Measurements from ENCODE around the gene TRMT2A.

DNA sequence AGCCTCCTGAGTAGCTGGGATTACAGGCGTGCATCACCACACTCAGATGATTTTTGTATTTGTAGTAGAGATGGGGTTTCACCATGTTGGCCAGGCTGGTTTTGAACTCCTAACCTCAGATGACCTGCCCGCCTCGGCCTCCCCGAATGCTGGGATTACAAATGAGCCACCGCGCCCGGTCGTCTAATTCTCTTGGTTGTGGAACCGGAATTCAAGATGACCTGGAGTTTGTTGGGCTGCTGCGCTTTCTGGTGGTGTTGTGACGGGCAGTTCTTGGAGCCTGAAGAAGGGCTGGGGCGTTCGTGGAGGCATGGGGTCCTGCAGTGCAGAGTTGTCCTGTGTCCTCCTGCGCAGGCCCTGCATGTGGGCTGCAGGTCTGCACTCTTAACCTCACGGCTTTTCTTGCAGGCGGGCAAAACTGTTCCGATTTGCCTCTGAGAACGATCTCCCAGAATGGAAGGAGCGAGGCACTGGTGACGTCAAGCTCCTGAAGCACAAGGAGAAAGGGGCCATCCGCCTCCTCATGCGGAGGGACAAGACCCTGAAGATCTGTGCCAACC, 4.9 kb upstream of the TRMT2A start:
- TF ChIP-seq, protein P1, sequence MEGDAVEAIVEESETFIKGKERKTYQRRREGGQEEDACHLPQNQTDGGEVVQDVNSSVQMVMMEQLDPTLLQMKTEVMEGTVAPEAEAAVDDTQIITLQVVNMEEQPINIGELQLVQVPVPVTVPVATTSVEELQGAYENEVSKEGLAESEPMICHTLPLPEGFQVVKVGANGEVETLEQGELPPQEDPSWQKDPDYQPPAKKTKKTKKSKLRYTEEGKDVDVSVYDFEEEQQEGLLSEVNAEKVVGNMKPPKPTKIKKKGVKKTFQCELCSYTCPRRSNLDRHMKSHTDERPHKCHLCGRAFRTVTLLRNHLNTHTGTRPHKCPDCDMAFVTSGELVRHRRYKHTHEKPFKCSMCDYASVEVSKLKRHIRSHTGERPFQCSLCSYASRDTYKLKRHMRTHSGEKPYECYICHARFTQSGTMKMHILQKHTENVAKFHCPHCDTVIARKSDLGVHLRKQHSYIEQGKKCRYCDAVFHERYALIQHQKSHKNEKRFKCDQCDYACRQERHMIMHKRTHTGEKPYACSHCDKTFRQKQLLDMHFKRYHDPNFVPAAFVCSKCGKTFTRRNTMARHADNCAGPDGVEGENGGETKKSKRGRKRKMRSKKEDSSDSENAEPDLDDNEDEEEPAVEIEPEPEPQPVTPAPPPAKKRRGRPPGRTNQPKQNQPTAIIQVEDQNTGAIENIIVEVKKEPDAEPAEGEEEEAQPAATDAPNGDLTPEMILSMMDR (IDR thresholded peaks at IDR 0.05; ENCODE audit: low read depth, low read length): no peak
- no peak for TF ChIP-seq EZH2phosphoT487 (IDR thresholded peaks at IDR 0.05; ENCODE audit: low read depth)
